NCI-H446 (cell line): Measurements from ENCODE around the gene PIGM.

Experiments used
- DNase-seq, 2 experiments: peaks; one replicate each; lab custom pipeline; 2025; lab: John Stamatoyannopoulos, UW

The PIGM gene

GRCh38 chr1:160031365-160032164, at the start of gene PIGM:
Gene PIGM, minus strand, starts transcription at chr1:160031990. Its CDS starts 251 bp downstream, at chr1:160031739.
- DNase-seq, result peak; percentile 91 to 97

DNA sequence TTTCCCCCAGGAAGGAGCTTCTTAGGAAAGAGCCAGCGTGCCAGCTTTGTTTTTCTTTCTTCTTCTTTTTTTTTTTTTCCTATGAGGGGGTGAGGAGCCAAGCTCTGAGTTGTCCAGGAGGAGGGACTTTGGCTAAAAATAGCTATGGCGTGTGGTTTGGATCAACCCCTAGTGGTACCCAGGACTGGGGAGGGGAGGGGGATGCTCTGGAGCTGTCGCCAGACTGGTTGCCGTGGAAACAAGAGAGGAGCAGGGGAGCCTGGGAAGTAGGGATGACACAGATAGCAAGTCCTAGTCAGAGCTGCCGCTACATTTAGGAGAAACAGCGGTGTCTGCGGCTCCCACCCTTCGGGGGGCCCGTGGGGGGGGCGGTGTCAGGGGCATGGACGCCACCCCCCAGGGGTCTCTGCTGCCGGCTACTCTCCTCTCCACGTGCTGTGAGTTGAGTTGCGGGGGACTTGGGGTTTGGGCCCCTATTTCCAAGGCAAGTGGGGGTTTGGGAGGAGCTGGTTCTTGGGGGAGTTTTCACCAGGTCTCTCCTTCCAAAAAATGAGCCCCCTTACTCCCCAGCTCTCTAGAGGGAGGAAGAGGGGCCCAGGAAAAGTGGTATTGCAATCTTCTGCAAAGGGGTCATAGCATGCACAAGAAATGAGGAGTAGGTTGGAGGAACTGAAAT, 49.6 kb upstream of the PIGM start, which contains the start of gene KCNJ9:
Gene KCNJ9, plus strand, starts transcription at position 278 of the 676 bp plus-strand sequence. CDS start 2,493 bp downstream, outside the sequence.
- peak in 1 of 2 experiments; percentile 32 for DNase-seq

DNA sequence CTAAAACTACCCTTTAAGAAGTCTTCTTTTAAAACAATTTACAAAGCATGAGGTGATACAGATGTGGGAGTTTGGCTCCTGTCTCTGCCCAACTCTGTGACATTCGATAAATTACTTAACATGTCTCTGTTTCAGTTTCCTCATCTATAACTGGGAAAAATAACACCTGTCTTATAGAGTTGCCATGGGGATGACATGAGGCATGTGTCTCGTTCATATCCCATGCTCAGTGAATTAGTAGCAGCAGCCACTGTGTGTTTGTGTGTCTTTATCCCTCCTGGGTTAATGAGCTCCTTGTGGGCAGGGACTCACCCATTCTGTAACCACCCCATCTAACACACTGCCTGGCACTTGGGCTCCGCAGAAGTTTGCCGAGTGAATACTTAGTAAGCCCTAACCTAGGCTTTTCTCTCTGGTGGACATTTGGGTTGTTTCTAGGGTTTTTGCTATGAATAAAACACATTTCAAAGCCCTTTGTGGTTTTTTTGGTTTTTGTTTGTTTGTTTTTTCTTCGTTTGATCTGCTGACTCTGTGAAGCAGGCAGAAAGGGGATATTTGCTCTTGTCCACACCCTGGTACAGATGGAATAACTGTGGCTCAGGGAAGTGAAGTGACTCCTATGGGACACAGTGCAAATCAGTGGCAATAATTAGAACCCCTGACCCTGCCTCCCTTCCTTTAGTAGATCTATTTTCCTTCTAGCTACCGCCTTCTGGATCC, 48.8 kb upstream of the PIGM start:
- no peak for DNase-seq

GRCh38 chr1:160079448-160079847, 47.7 kb upstream of the PIGM start:
- no peak for DNase-seq

- DNase-seq, result peak in 1 of 2 experiments; percentile 29
Observed at GRCh38 chr1:160078512-160079195, 46.9 kb upstream of the PIGM start.

DNA sequence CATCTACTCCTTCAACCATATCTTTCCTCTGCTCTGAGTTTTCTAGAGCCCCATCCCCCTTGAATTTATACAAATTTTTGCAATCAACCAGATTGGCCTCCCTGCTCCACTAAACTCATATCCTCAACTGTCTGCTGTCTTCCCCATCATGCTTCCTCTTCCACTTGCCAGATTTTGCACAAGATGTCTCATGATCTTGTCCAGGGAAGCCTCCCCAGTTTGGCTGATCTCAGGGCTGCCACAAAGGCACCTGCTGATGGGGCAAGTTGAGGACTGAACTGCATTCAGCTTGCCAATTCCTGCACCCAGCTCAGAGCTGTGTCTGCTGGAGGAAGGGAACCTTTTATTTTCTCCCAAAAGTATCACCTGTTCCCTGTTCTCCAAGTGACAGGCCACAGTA, 45.7 kb upstream of the PIGM start:
- no peak for DNase-seq

- no peak for DNase-seq
Observed at GRCh38 chr1:160076295-160076694, 44.5 kb upstream of the PIGM start.

DNA sequence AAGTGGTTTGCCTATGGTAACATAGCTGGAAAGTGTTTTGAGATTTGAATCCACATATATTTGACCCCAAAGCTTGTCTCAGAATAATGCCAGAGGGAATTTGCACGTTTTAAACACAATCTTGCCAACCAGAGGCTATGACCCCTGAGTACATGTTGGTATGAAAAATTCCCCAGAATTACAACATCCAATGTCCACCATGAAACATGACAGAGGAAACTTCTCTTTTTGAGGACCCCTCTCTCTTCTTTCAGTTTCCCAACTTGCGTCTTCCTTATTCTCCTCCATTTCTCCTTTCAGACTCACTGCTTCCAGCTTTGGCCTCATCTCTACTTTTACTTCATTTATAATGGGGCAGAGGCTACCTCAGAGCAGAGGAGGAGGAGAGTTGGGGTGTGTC, 44.0 kb upstream of the PIGM start:
- no peak for DNase-seq

GRCh38 chr1:160074865-160075264, 43.1 kb upstream of the PIGM start:
- DNase-seq, result no peak

DNA sequence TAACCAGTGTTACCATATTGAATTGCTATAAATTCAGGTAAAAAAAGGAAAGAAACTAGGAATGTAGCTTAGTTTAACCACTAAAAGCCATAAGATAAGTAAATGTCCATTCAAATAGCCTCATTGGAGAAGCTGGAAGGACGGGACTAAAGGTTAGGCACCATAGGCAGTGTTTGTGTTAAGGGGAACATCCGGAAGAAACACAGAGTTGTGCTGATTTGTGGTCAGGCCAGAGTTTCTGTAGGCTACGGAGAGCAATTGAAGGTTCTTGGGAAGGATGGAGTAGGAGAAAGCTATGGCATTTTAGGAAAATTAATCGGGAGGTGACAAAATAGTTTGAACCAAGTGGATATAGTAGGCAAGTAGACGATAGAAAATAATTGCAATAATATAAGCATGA, 39.5 kb upstream of the PIGM start:
- no peak for DNase-seq

DNA sequence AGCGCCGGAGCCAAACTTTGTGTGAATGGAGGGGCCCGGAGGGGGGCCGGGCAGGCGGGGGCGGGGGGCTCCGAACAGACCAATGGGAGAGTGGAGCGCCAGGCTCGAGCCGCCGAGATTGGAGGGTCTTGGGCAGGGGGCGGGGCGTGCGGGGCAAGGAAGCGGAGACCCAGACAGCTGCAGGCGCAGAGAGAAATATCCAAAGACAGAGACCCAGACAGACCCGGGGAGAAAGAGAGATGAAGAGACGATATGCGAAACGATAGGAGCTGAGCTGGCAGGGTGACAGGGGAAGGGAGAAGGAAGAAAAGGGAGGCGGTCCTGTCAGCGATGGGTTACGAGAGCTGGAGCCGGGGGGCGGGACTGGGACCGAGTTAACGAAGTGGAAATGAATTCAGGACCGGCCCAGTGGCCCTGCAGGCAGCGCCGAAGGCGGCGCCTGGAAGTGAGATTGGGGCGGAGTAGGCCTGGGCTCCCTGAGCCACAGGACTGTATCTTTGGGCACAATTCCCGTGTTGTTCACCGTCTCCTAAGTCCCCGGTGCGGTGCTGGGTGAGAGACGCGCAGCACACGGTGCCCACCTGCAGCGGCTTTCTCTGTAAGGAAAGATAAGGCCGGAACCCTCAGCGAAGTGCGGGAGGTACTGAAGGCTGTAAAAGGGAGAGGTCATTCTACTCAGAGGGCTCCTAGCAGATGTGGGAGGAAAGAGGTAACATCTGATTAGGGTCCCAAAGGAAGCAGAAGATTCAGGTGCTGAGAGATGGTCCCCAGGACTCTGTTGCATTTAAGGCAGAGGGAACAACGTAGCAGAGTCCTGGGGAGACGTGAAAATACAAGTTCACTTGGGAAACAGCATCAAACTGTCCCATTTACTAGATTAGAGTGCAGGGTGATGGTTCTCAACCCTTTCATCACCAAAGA, 38.7 kb upstream of the PIGM start:
- peak; percentile 4 to 67 for DNase-seq

GRCh38 chr1:160069460-160070231, 37.9 kb upstream of the PIGM start, which contains the start of gene KCNJ10:
Gene KCNJ10, minus strand, starts transcription at chr1:160070160. Its CDS starts 27,628 bp downstream, at chr1:160042532.
- DNase-seq, result no peak

DNA sequence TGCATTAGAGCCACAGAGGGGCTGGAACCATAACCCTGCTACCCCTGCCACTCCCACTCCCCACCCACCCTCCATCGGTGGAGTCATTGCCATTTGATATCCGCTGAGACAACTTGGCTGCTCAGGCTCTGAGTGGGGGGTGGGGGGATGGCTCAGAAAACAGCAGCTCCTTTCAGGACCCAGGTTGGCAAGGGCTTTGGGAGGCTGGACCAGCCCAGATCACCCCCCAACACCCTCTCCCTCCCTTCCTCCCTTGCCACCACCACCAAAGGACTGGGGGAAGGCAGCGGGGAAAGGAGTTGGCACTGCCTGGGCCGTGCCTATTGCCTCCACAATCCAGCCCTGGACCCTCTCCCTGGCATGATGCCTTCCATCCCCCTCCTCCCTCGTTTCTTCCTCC, 36.4 kb upstream of the PIGM start:
- DNase-seq, result no peak

- no peak for DNase-seq
Observed at GRCh38 chr1:160066829-160067745, 35.3 kb upstream of the PIGM start.

DNA sequence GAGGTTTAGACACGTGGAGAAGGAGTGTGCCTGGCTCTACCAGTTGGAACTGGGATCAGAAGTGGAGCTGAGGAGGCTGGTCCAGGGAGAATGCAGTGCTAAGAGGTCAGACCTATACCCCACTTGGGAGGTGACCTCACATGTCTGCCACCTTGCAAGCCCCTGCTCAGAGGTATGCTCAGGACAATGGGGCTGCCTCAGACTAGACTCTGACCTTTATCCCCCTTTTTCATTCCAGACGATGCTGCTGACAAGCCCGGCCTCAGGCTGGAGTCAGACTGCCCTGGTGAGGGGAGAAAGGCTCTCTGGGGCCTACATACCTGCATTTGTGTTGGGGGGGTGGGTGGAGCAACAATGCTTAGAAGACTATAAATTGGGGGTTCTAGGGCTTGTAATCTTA, 33.0 kb upstream of the PIGM start:
- DNase-seq, result no peak

DNA sequence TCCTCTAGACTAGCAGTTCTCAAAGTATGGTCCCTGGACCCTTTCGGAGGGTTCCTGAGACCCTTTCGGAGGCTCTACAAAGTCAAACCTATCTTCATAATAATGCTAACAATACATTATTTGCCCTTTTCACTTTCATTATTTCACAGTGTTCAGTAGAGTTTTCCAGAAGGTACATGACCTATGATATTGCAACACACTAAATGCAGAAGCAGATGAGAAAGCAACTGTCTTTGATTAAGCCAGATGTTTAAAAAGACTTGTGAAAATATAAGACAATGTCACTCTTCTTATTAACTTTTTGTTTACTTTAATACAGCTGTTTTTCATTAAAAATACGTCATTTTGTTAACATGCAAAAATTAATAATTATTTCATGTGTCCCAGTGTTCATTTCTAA, 32.4 kb upstream of the PIGM start:
- DNase-seq, result no peak

GRCh38 chr1:160063176-160063575, 31.4 kb upstream of the PIGM start:
- no peak for DNase-seq

DNA sequence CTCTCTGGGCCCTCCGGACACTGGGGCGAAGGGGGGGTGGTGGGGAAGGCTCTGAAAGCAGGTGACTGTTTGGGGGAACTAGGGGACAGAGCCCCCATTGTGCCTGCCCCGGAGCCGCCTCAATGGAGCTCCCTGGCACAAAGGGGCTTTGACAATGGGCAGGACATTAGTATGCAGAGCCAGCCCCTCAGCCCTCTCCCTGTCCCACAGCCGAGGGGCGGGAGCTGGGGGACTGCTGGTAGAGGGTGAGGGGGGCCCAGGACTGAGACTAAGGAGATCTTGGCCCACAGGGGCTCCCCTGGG, 30.4 kb upstream of the PIGM start:
- DNase-seq, result no peak
